HepG2 (cell line): ENCODE data around the gene RAP2A. TPM values are rescaled to one million over a fixed set of nuclear protein-coding genes. Genes with fewer than 3 reads are reported as not detected.

Experiments used
- ATAC-seq: fragments of 200-7000 bp; cut with Tn5 transposase; 3 replicates; pipeline ENCODE4 v1.9.1; 2020; ENCODE audit warnings: mild to moderate bottlenecking, moderate library complexity
- BruUV-seq: library from RNA; stranded (reverse); fragments of 400-500 nt; replicated peaks from 2 replicates; lab custom pipeline; 2021; lab: Mats Ljungman, UMichigan
- CTCF ChIA-PET: fragments of 300-600 bp; formaldehyde crosslinking; extraction: SDS; loops from one replicate; lab custom pipeline; 2021; ENCODE audit warnings: low total read pairs, inconsistent platforms, low intra/inter-chr PET ratio; lab: Yijun Ruan, JAX
- POLR2A ChIA-PET: fragments of 350-600 bp; sonication (Branson Sonifier 250); formaldehyde crosslinking; loops from one replicate; lab custom pipeline; 2020; ENCODE audit warnings: antibody characterized with exemption, inconsistent platforms; lab: Yijun Ruan, JAX
- DNase-seq: peaks from one replicate; pipeline ENCODE4 v3.0.0-alpha.2; 2015; ENCODE audit warnings: low spot score
- FAIRE-seq: peaks from 3 replicates; lab custom pipeline; 2011; peaks lifted over from hg19 to GRCh38; lab: Jason Lieb, UNC
- H2AFZ ChIP-seq: one replicate; pipeline ENCODE4 v1.6.1; 2011; ENCODE audit warnings: low read length, inconsistent platforms
- H3K27ac ChIP-seq: fragments of 300-600 bp; 3 replicates; pipeline ENCODE4 v1.8.0; 2011; ENCODE audit warnings: mixed run types, mild to moderate bottlenecking, mixed read lengths, low read length, inconsistent platforms; ENCODE audit not compliant: insufficient read depth; ENCODE audit errors: extremely low read length
- H3K27me3 ChIP-seq, 2 experiments: fragments of 200-600 bp in 1 of 2; 2 replicates in 1 of 2; 3 replicates in 1 of 2; pipeline versions ENCODE4 v1.6.0 to v1.8.0; 2011; ENCODE audit warnings: low read length in 2 of 2, mild to moderate bottlenecking in 2 of 2, moderate library complexity in 2 of 2, inconsistent platforms in 1 of 2; ENCODE audit not compliant: insufficient read depth in 2 of 2, control insufficient read depth in 1 of 2
- H3K36me3 ChIP-seq, 2 experiments: fragments of 200-600 bp in 1 of 2; replicated peaks in 1 of 2; 2 replicates in 1 of 2; 3 replicates in 1 of 2; pipeline versions ENCODE4 v1.5.1 to v1.8.0; 2011; ENCODE audit warnings: low read length in 2 of 2, inconsistent platforms in 1 of 2; ENCODE audit not compliant: insufficient read depth in 2 of 2, control insufficient read depth in 1 of 2
- H3K4me1 ChIP-seq: 2 replicates; pipeline ENCODE4 v1.5.1; 2012; ENCODE audit warnings: low read length, inconsistent platforms; ENCODE audit not compliant: insufficient read depth
- H3K4me2 ChIP-seq: 2 replicates; pipeline ENCODE4 v1.6.0; 2011; ENCODE audit warnings: low read depth, low read length, inconsistent platforms
- H3K4me3 ChIP-seq, 3 experiments: fragments of 200-600 bp in 1 of 3; sonication (generic), shearing (Covaris generic) in 1 of 3; replicated peaks in 1 of 3; 2 replicates each; pipeline ENCODE4 v1.5.1; 2011 to 2016; ENCODE audit warnings: low read length in 3 of 3, inconsistent platforms in 2 of 3, low read depth in 2 of 3, mild to moderate bottlenecking in 2 of 3, control low read depth in 1 of 3, mixed read lengths in 1 of 3; ENCODE audit not compliant: insufficient read depth in 1 of 3
- H3K79me2 ChIP-seq: one replicate; pipeline ENCODE4 v1.6.1; 2011; ENCODE audit warnings: low read length, inconsistent platforms; ENCODE audit not compliant: insufficient read depth
- H3K9ac ChIP-seq: 2 replicates; pipeline ENCODE4 v1.6.0; 2011; ENCODE audit warnings: mild to moderate bottlenecking, low read depth, low read length, inconsistent platforms; ENCODE audit not compliant: insufficient read depth
- H3K9me3 ChIP-seq: 2 replicates; pipeline ENCODE4 v1.5.1; 2012; ENCODE audit warnings: mild to moderate bottlenecking, low read length
- H4K20me1 ChIP-seq: 2 replicates; pipeline ENCODE4 v1.6.0; 2011; ENCODE audit warnings: inconsistent platforms, mild to moderate bottlenecking, low read length, moderate library complexity; ENCODE audit not compliant: insufficient read depth
- ATF7-NPFF ChIP-seq: sonication (generic); formaldehyde crosslinking; IDR thresholded peaks from 2 replicates; pipeline ENCODE4 v1.8.1; 2023; ENCODE audit warnings: mild to moderate bottlenecking, low read depth, missing genetic modification reagents, moderate library complexity
- DNMT3B ChIP-seq: conservative IDR thresholded peaks from 2 replicates; pipeline ENCODE4 v1.6.1; 2016; ENCODE audit warnings: missing biosample characterization, control low read depth
- DZIP1 ChIP-seq: sonication (generic); formaldehyde crosslinking; IDR thresholded peaks from 2 replicates; pipeline ENCODE4 v1.5.0; 2020; ENCODE audit warnings: mild to moderate bottlenecking, missing genetic modification reagents
- HMGA1 ChIP-seq: sonication (generic); formaldehyde crosslinking; conservative IDR thresholded peaks from 2 replicates; pipeline ENCODE4 v1.4.0; 2020; ENCODE audit warnings: missing genetic modification reagents
- MTF1 ChIP-seq: sonication (generic); formaldehyde crosslinking; IDR thresholded peaks from 2 replicates; pipeline ENCODE4 v1.5.0; 2020; ENCODE audit warnings: missing genetic modification reagents
- ZNF20 ChIP-seq: sonication (generic); formaldehyde crosslinking; IDR thresholded peaks from 2 replicates; pipeline ENCODE4 v1.4.0; 2020; ENCODE audit warnings: mild to moderate bottlenecking, moderate library complexity, missing genetic modification reagents
- ZNF367 ChIP-seq: sonication (generic); formaldehyde crosslinking; IDR thresholded peaks from 2 replicates; pipeline ENCODE4 v1.4.0; 2020; ENCODE audit warnings: missing genetic modification reagents, borderline replicate concordance
- ZNF383 ChIP-seq: sonication (generic); formaldehyde crosslinking; IDR thresholded peaks from 2 replicates; pipeline ENCODE4 v1.4.0; 2020; ENCODE audit warnings: missing genetic modification reagents, mild to moderate bottlenecking, borderline replicate concordance
- ZNF83 ChIP-seq: sonication (generic); formaldehyde crosslinking; IDR thresholded peaks from 2 replicates; pipeline ENCODE4 v1.4.0; 2020; ENCODE audit warnings: missing genetic modification reagents, mild to moderate bottlenecking, borderline replicate concordance
- WGBS: methylation state at CpG from one replicate; pipeline ENCODE4 v1.1.6; 2017; ENCODE audit warnings: low lambda C conversion rate; 5-methylcytosine and 5-hydroxymethylcytosine counted together
- in situ Hi-C: cut with HindIII; loops from 2 replicates; pipeline ENCODE4 v1.10.0; 2017; ENCODE audit warnings: low pct_unique_long_range_greater_than_20kb; ENCODE audit not compliant: extremely low pct_ligation_motif_present
- intact Hi-C: fragments of 100-400 bp; cut with micrococcal nuclease; formaldehyde crosslinking; loops from one replicate; pipeline ENCODE4 v1.10.0; 2022; ENCODE audit not compliant: unreplicated experiment
- polyA plus RNA-seq, 8 experiments: library from polyadenylated mRNA; depleted of rRNA in 3 of 8; stranded (reverse) in 7 of 8; unstranded in 1 of 8; fragments of >200 nt; fragmentation: Illumina TruSeq in 4 of 8; extraction: Trizol in 4 of 8; gene quantifications; 2 replicates each; pipeline versions ENCODE4 v1.2.1 to v1.2.3, GENCODE V29; 2011 to 2016; ENCODE audit warnings: low read depth in 4 of 8, missing spikeins in 1 of 8, mixed read lengths in 1 of 8; ENCODE audit not compliant: insufficient read depth in 1 of 8
- total RNA-seq, 5 experiments: library from RNA; depleted of rRNA; stranded (reverse); fragments of >200 nt; fragmentation: Illumina TruSeq; extraction: Trizol; gene quantifications; 2 replicates each; pipeline ENCODE4 v1.2.3, GENCODE V29; 2016; ENCODE audit warnings: low read depth in 1 of 5
- TF ChIP-seq, protein P1 (sequence below): sonication (generic); formaldehyde crosslinking; conservative IDR thresholded peaks from 2 replicates; pipeline ENCODE4 v1.4.0; 2020; ENCODE audit warnings: mild to moderate bottlenecking, missing genetic modification reagents, moderate library complexity
- TF ChIP-seq, protein P2 (sequence below): sonication (generic); formaldehyde crosslinking; conservative IDR thresholded peaks from 2 replicates; pipeline ENCODE4 v1.8.0; 2022; ENCODE audit warnings: mild to moderate bottlenecking, moderate library complexity, missing genetic modification reagents
- TF ChIP-seq, protein P3 (sequence below): sonication (generic); formaldehyde crosslinking; IDR thresholded peaks from 2 replicates; pipeline ENCODE4 v1.9.0; 2021; ENCODE audit warnings: missing genetic modification reagents, borderline replicate concordance

The RAP2A gene
- total and polyA plus RNA-seq, 2 of the 13 experiments (the other 11 are each of a cell fraction or from before 2014, with no cell fraction given) = 9.9 to 23.1 TPM

- H3K4me2 ChIP-seq = no peak overlapping the region
- no peaks in the 10 kb centered on the region; a peak in 1 of 5 replicates for H3K27me3 ChIP-seq
- FAIRE-seq (no peak), ATAC-seq (no peak), DNase-seq (no peak)
- H3K79me2 ChIP-seq = no peaks in the 10 kb centered on the region
- intact Hi-C loops = no loop called here
- no peaks in the 10 kb centered on the region for H3K4me1 ChIP-seq
- H2AFZ ChIP-seq = no peak overlapping the region
- WGBS = 97% methylated on average over 2 of the region's 2 CpGs
- TF ChIP-seq ZNF20 (CRISPR knock-in tag) = no peak
- TF ChIP-seq MTF1 (CRISPR knock-in tag) = no peak
- TF ChIP-seq, protein P1, sequence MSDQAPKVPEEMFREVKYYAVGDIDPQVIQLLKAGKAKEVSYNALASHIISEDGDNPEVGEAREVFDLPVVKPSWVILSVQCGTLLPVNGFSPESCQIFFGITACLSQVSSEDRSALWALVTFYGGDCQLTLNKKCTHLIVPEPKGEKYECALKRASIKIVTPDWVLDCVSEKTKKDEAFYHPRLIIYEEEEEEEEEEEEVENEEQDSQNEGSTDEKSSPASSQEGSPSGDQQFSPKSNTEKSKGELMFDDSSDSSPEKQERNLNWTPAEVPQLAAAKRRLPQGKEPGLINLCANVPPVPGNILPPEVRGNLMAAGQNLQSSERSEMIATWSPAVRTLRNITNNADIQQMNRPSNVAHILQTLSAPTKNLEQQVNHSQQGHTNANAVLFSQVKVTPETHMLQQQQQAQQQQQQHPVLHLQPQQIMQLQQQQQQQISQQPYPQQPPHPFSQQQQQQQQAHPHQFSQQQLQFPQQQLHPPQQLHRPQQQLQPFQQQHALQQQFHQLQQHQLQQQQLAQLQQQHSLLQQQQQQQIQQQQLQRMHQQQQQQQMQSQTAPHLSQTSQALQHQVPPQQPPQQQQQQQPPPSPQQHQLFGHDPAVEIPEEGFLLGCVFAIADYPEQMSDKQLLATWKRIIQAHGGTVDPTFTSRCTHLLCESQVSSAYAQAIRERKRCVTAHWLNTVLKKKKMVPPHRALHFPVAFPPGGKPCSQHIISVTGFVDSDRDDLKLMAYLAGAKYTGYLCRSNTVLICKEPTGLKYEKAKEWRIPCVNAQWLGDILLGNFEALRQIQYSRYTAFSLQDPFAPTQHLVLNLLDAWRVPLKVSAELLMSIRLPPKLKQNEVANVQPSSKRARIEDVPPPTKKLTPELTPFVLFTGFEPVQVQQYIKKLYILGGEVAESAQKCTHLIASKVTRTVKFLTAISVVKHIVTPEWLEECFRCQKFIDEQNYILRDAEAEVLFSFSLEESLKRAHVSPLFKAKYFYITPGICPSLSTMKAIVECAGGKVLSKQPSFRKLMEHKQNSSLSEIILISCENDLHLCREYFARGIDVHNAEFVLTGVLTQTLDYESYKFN (CRISPR knock-in tag) = no peak
- no peak for TF ChIP-seq ATF7-NPFF (CRISPR knock-in tag)
- TF ChIP-seq, protein P2, sequence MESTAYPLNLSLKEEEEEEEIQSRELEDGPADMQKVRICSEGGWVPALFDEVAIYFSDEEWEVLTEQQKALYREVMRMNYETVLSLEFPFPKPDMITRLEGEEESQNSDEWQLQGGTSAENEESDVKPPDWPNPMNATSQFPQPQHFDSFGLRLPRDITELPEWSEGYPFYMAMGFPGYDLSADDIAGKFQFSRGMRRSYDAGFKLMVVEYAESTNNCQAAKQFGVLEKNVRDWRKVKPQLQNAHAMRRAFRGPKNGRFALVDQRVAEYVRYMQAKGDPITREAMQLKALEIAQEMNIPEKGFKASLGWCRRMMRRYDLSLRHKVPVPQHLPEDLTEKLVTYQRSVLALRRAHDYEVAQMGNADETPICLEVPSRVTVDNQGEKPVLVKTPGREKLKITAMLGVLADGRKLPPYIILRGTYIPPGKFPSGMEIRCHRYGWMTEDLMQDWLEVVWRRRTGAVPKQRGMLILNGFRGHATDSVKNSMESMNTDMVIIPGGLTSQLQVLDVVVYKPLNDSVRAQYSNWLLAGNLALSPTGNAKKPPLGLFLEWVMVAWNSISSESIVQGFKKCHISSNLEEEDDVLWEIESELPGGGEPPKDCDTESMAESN (CRISPR knock-in tag) = no peak
- no peak for TF ChIP-seq HMGA1 (CRISPR knock-in tag)
- TF ChIP-seq DZIP1 (CRISPR knock-in tag) = no peak
- TF ChIP-seq ZNF383 (CRISPR knock-in tag) = no peak
- no peak for TF ChIP-seq ZNF83 (CRISPR knock-in tag)
- no peak for TF ChIP-seq ZNF367 (CRISPR knock-in tag)
- TF ChIP-seq DNMT3B = no peak
- TF ChIP-seq, protein P3, sequence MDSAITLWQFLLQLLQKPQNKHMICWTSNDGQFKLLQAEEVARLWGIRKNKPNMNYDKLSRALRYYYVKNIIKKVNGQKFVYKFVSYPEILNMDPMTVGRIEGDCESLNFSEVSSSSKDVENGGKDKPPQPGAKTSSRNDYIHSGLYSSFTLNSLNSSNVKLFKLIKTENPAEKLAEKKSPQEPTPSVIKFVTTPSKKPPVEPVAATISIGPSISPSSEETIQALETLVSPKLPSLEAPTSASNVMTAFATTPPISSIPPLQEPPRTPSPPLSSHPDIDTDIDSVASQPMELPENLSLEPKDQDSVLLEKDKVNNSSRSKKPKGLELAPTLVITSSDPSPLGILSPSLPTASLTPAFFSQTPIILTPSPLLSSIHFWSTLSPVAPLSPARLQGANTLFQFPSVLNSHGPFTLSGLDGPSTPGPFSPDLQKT (CRISPR knock-in tag) = no peak
- H4K20me1 ChIP-seq = peaks cover 10% of the 10 kb centered on the region; the same call in 1 of the 2 replicates
- no peak overlapping the region for H3K9ac ChIP-seq
- ChIA-PET POLR2A (no interaction called here), CTCF (no interaction called here)
- H3K4me3 ChIP-seq = no peak overlapping the region
- H3K27ac ChIP-seq = no peak overlapping the region
- H3K9me3 ChIP-seq = no peaks in the 10 kb centered on the region
- no TSS peak for BruUV-seq
- peaks cover 13 to 67% of the 10 kb centered on the region in 2 experiments for H3K36me3 ChIP-seq
- in situ Hi-C loops = no loop called here
Measured at GRCh38 chr13:97384371-97384770, 49.6 kb upstream of the RAP2A start.
